ENCODE measurements around the gene ADGRV1.

GRCh38 chr5:90915393-90915792, 356.8 kb downstream of the ADGRV1 start:
- TF ChIP-seq POLR2A (IDR thresholded peaks at IDR 0.05) (no peak), CTCF (IDR thresholded peaks at IDR 0.05) (no peak)

All from Peyer's patch (tissue), 4 donors.